HG03064 (cell line): ENCODE data around the gene ZNF41.
"Not testable (repeated sequence)": the region's sequence is repeated elsewhere in the genome, so short reads cannot be mapped to it uniquely, and the experiment has no call there.

Experiments used
- ATAC-seq: cut with Tn5 transposase; IDR thresholded peaks from one replicate; pipeline ENCODE4 v1.9.1; 2021; ENCODE audit warnings: low read depth; ENCODE audit not compliant: unreplicated experiment

The ZNF41 gene

GRCh38 chrX:47482512-47483305 is at the start of gene ZNF41:
Gene ZNF41 (minus strand): TSS chrX:47483222. CDS start chrX:47467481, 15,741 bp downstream.
- peak; percentile 90 for ATAC-seq

DNA sequence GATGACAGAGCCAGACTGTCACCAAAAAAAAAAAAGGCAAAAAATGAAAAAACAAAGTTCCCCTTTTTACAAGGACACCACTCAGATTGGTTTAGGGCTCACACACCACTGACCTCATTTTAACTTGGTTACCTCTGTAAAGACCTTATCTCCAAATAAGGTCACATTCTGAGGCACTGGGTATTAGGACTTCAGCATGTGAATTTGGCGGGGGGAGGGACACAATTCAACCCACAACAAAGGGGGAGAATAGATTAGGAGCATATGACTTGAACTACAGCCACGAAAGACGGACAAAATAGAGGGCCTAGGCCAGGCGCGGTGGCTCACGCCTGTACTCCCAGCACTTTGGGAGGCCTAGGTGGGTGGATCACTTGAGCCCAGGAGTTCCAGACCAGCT is 47.0 kb upstream of the ZNF41 start:
- ATAC-seq: no peak

- no peak for ATAC-seq
Observed at GRCh38 chrX:47529548-47529947, 46.5 kb upstream of the ZNF41 start.

DNA sequence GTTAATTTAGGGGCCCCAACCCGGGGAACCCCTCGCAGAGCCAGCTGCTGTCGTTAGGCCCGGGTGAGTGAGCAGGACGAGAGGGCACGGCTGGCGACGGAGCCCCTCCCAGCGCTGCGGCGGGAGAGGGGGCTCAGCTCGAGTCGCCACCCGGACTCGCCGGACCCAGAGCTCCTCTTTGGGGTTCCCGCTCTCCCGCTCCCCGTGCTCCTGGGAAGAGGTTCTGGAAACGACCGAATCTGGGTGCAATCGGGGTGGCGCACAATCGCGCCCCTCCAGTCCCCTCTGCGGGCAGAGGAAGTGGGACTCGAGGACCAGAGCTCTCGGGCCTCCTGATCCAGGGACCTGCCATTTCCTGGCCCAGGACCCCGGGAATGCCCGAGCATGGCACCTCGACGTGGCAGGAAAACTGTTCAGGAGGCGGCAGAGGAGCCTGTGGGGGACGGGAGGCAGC is 40.7 kb upstream of the ZNF41 start:
- ATAC-seq: no peak

GRCh38 chrX:47523297-47523696 is 40.3 kb upstream of the ZNF41 start:
- no peak for ATAC-seq

- ATAC-seq: no peak
Observed at GRCh38 chrX:47518144-47518543, 35.1 kb upstream of the ZNF41 start.

GRCh38 chrX:47515941-47516665 is 33.1 kb upstream of the ZNF41 start:
- ATAC-seq: no peak

- ATAC-seq: no peak
Observed at GRCh38 chrX:47514533-47515235, 31.7 kb upstream of the ZNF41 start.

DNA sequence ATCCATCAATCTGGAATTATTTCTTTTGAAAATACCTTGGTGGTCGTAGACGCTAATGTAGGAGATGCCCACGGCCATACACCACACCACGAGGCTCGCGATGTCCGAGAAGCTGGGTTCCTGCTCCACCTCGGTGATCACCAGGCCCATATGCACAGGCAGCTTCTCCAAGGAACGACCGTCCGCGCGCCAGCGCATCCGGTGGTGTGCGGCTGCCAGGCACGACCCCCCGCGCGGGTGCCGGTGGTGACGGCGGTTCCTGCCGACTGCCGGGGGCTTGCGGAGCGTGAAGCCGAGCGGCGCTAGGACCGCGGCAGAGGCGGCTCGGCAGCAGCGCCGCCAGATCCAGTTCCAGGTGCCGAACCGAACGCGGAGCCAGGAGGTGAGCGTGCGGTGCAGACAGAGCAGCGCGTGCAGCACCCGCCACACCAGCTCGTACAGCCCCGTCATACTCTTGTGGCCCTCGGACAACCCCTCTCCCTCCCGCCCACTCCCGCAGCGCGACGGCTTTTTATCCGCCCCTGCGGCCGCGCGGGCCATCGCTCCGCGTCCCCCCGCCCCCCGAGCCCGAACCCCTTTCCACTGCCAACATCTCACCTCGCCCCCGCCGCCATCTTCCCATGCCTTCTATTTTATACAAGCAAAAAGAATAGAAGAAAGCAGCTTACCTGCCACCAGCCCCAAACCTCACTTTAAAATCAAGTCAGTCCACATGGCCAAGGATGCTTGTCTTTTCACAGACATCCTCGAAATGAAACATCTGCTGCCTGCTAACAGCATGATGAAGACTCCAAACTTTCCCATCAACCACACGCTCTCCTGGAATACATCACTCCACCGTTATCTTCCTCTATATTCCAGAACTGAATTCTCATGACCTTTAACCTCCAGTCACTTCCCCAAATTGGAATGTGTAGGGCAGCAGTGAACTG is 30.3 kb upstream of the ZNF41 start:
- ATAC-seq: not testable (repeated sequence)

GRCh38 chrX:47512383-47512782 is 29.4 kb upstream of the ZNF41 start:
- not testable (repeated sequence) for ATAC-seq

- ATAC-seq: no peak
Observed at GRCh38 chrX:47507153-47507867, 24.3 kb upstream of the ZNF41 start.

- ATAC-seq: no peak
Observed at GRCh38 chrX:47503151-47503550, 20.1 kb upstream of the ZNF41 start.

GRCh38 chrX:47502316-47503125 is 19.5 kb upstream of the ZNF41 start:
- no peak for ATAC-seq

DNA sequence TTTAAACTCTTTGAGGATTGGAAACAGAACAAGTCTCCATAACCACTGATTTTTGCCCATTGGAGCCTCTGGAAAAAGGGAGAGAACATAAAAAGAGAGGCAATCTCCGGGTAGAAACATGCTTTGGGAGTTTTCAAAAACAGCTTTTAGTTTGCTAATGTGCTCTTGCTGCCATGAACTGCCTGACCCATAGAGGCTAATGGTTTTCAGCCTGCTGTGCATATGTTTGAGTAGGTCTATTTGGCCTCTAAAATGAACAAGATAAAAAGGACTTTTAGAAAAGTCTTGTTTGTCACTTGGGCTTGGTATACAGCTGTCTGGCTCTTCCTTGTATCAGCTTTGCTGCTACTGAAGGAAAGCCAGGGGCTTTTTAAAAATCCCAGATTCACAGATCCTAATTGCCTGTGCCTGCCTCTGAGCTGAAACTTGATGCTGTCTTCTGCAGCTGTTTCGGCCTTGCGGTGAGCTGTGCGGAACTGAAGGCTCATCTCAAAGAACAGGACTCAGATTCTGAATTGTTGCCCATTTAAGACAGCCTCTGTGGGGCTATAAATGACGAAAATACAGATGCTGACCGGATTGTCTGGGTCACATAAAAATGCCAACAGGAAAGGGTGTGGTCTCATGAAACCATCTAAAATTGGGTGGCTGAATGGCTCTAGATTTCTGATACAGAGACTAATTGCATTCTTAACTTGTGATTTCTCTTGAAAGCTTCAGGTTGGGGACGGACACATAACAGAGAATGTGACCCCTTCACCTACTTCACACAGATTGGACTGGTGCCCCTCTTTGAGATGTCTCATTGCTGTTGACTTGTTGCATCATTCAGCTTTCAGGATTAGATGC is 18.4 kb upstream of the ZNF41 start:
- ATAC-seq: no peak

- ATAC-seq: no peak
Observed at GRCh38 chrX:47500554-47500953, 17.5 kb upstream of the ZNF41 start.

GRCh38 chrX:47499293-47499692 is 16.3 kb upstream of the ZNF41 start:
- ATAC-seq: no peak

DNA sequence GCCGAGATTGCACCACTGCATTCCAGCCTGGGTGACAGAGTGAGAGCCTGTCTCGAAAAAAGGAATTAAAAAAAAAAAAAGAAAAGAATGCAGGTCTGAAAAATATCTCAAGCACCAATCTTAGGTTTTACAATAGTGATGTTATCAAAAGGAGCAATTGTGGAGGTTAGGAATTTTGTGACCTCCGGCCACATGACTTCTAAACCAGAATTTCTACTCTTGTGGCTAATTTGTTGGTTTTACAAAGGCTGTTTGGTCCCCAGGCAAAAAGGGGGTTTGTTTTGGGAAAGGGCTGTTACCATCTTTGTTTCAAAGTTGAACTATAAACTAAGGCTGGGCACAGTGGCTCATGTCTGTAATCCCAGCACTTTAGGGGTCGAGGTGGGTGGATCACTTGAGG is 15.4 kb upstream of the ZNF41 start:
- no peak for ATAC-seq
